Astrocyte of the spinal cord (primary cell): ENCODE results near the gene ASIC1.

Source experiments
- DNase-seq: peaks from one replicate; pipeline ENCODE4 v3.0.0; 2011; ENCODE audit warnings: low read depth, low spot score
- H3K4me3 ChIP-seq: 2 replicates; pipeline ENCODE4 v1.5.1; 2011; ENCODE audit warnings: low read depth, mild to moderate bottlenecking, low read length, moderate library complexity
- CTCF ChIP-seq: IDR thresholded peaks from 2 replicates; pipeline ENCODE4 v1.5.1; 2012; ENCODE audit warnings: low read depth, mild to moderate bottlenecking, low read length, inconsistent platforms
- in situ Hi-C: cut with HindIII; loops from 2 replicates; pipeline ENCODE4 v1.10.0; 2017; ENCODE audit warnings: low sequenced_read_pairs

ASIC1 gene

DNA sequence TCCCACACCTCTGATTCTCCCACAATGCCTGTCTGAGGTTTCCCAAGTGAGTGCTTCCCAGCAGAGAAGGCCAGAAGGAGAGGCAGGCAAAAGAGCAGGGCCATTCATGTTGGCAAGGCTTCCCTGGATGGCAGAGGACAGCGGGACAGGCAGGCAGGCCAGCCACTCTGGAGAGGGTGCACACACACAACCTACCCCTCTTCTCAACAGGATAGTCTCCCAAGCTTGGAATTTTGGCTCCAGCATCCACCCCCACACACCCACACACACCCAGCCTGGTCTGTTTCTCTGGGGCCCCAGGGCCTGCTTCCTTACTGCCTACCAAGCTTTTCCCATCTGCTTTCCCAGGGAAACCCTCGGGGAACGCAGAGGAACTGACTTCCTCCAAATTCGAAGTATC, 16.7 kb upstream of the ASIC1 start:
- in situ Hi-C loops: no loop called here
- H3K4me3 ChIP-seq: no peak overlapping the region
- TF ChIP-seq CTCF: no peak
- DNase-seq: no peak

GRCh38 chr12:50041062-50041860, 16.1 kb upstream of the ASIC1 start:
- DNase-seq: no peak
- no peak overlapping the region for H3K4me3 ChIP-seq
- in situ Hi-C loops: no loop called here
- no peak for TF ChIP-seq CTCF

GRCh38 chr12:50041962-50042361, 15.4 kb upstream of the ASIC1 start:
- in situ Hi-C loops: no loop called here
- no peak overlapping the region for H3K4me3 ChIP-seq
- no peak for DNase-seq
- TF ChIP-seq CTCF: no peak

GRCh38 chr12:50042693-50043092, 14.7 kb upstream of the ASIC1 start:
- H3K4me3 ChIP-seq: no peak overlapping the region
- no peak for TF ChIP-seq CTCF
- in situ Hi-C loops: no loop called here
- DNase-seq: no peak

DNA sequence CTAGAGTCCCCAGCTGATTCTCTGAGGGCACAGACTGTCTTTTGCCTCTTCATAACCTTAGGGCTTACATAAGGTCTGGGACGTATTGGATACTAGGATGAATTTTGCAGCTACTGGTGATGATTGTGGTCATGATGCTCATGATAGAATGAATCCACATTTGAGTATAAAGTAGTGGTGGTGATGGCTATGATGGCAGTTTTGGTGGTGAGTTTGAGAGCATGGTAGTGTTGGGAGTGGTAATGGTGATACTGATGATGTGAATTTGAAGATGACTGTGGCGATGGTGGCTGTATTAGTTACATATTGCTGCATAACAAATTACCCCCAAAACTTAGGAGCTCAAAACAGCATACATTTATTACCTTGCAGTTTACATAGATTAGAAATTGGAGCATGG, 14.1 kb upstream of the ASIC1 start:
- in situ Hi-C loops: no loop called here
- TF ChIP-seq CTCF: no peak
- no peak overlapping the region for H3K4me3 ChIP-seq
- no peak for DNase-seq

DNA sequence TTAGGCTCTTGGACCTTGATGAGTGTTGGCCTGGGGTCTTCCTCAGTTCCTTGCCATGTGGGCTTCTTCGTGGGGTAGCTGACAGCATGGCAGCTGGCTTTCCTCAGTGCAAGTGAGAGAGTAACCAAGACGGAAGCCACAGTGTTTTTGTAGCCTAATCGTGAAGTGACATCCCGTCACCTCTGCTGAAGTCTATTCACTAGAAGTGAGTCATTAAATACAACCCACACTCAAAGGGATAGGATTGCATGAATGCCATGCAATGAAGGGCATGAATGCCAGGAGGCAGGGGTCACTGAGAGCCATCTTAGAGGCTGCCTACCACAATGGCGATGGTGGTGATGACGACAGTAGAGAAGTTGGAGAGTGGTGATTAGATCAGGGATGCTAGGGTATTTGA, 13.5 kb upstream of the ASIC1 start:
- TF ChIP-seq CTCF: no peak
- in situ Hi-C loops: no loop called here
- H3K4me3 ChIP-seq: no peak overlapping the region
- no peak for DNase-seq
